ENCODE results near the gene KARS1.

Gene KARS1

GRCh38 chr16:75647492-75648264 is at the start of gene KARS1, which contains the start of gene TERF2IP:
KARS1 (minus strand) TSS chr16:75647665; CDS start chr16:75647639, 26 bp downstream.
TERF2IP (plus strand) TSS chr16:75647773; CDS start chr16:75647883, 110 bp downstream.
- DNase-seq, result peak; percentile 97

GRCh38 chr16:75695708-75696107 is 48.2 kb upstream of the KARS1 start:
- no peak for DNase-seq

- DNase-seq, result no peak
These were observed 39.9 kb upstream of the KARS1 start for GRCh38 chr16:75687361-75687760.

GRCh38 chr16:75682308-75682707 is 34.8 kb upstream of the KARS1 start:
- DNase-seq, result no peak

- no peak for DNase-seq
These were observed 31.9 kb upstream of the KARS1 start for GRCh38 chr16:75679366-75679765.

GRCh38 chr16:75676909-75677308 is 29.4 kb upstream of the KARS1 start, which contains the start of gene CPHXL2:
CPHXL2 (minus strand) TSS chr16:75677009; CDS start chr16:75676999, 10 bp downstream.
- DNase-seq, result no peak

- no peak for DNase-seq
These were observed 20.0 kb upstream of the KARS1 start for GRCh38 chr16:75667503-75667902.

- DNase-seq, result no peak
These were observed 13.3 kb upstream of the KARS1 start for GRCh38 chr16:75660726-75661302.

DNA sequence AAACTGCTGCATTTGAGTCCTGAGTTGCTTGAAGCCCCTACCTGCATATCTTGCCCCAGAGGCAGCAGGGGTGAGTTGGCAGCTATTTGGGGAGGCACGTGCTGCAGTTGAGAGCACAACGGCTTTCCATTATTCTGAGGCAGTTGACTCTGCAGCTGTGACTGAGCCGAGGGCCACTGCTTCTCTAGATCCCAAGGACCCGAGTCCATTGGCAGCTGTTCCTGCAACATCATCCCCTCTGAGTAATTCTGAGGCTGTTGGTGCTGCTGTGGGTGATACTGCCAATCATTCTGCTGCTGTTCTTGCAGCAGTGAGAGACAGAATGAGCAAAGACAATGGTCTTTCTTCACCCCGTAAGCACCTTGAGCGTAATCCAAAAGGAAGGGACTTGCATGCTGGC is 12.9 kb upstream of the KARS1 start:
- DNase-seq, result no peak

DNA sequence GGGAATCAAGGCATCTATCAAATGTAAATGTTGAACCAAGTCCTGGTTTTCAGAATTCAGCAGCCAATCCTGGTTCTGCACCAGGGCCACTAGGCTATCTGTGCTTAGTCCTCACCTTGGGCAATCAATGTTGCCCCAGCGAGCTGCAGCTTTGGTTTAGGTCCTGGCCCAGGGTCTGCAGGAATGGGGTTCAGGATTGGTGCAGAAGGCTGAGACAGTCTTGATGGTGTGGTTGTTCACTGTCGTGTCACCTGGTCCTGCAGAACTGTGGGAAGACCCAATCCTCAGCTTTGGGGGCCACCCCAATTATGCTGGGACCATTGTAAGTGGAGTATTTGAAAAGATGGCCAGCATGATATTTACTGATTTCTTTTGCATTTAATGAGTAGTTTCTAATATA is 10.7 kb upstream of the KARS1 start:
- DNase-seq, result no peak

GRCh38 chr16:75653922-75654321 is 6.5 kb upstream of the KARS1 start:
- no peak for DNase-seq

- peak; percentile 89 for DNase-seq
These were observed 1.0 kb upstream of the KARS1 start for GRCh38 chr16:75648265-75649076.

GRCh38 chr16:75647112-75647491 is 363 bp downstream of the KARS1 start:
- DNase-seq, result no peak

GRCh38 chr16:75644240-75645012 is 3.0 kb downstream of the KARS1 start:
- no peak for DNase-seq

DNA sequence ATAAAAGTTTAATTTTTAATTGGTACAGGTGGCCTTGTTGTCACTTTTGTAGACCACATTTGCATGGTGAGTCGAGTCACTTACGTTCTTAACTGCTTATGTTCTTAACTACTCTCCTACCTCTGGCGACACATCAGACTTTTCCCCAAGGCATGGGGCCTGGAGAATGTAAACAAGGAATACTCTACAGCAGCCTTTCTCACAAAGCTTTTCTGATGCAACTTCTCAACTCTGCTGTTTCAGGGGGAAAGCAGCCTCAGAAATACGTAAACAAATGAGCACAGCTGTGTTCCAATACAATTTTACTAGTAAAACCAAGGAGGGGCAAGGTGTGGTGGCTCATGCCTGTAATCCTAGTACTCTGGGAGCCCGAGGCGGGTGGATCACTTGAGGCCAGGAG is 6.9 kb downstream of the KARS1 start:
- DNase-seq, result no peak

GRCh38 chr16:75635036-75635435 is 12.4 kb downstream of the KARS1 start:
- no peak for DNase-seq

- DNase-seq, result no peak
These were observed 14.6 kb downstream of the KARS1 start for GRCh38 chr16:75632857-75633256.

GRCh38 chr16:75630052-75630451 is 17.4 kb downstream of the KARS1 start:
- no peak for DNase-seq

DNA sequence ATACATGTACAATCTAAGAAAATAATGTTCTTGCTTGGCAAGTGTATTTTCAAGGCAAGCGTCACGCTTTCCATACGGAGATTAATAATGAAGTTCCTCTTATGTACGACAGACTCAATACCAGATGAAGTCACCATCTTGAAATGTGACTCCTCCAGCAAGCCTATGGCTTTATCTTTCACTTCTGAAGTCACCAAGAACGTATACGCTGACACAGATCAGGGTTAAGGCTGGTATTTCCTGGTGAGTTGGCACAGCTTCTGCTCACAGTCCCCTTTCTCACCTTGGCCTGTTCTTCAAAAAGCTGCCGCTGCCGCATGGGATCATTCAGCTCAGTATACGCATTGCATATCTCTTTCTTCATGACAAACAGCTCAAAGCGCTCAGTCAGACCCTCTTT is 18.3 kb downstream of the KARS1 start:
- no peak for DNase-seq

DNA sequence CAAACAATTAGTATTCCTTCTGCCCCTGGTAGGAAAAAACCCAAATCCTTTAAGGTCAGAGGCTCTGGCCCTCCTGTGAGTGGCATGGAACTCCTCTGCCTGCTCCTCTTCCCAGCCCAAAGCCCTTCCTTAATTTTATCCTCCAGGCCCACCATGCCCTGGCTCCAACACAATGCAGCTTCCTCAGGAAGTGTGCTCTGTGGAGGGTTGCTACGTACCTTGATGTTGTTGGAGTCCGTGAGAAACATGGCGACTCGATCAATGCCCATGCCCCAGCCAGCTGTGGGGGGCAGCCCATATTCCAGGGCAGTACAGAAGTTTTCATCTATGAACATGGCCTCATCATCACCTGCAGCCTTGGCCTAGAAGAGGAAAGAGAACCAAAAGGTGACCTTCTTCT is 19.1 kb downstream of the KARS1 start:
- no peak for DNase-seq

DNA sequence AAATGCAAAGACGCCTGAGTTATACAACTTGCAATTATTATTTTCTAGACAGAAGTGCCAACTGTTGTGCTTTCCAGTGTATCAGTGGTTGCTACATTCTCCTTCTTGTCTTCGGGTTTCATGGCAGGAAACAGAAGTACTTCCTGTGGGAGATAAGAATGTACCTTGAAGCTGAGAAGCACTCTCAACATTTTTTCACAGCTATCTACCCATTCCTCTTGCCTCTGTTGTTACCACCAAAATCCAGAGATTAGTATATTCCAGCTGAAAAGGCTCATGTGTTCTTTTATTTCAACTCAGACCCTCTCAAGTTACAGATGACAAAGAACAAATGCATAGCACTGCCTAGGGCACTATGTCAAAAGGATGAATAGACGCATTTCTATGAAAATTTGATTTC is 19.6 kb downstream of the KARS1 start:
- DNase-seq, result no peak

- DNase-seq, result no peak
These were observed 20.7 kb downstream of the KARS1 start for GRCh38 chr16:75626806-75627205.

DNA sequence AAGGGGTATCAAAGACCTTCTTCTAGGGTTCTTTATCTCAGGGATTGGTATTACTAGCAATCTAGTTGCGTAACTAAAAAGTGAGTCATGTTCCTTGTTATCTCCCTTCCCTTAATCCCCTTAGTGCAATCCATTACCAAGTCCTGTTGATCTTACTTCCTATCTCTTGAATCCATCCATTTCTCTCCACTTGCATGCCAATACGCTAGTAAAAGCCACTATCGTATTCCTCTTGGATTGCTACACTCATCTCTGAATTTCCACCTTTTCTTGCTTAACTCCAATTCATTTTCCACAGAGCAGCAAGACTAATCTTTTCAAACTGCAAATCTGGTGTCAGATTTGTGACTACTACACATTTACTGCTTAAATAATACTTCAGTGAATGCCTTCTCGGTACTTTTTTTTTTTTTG is 22.5 kb downstream of the KARS1 start:
- DNase-seq, result no peak
